ENCODE data around the gene BARX2.

DNA sequence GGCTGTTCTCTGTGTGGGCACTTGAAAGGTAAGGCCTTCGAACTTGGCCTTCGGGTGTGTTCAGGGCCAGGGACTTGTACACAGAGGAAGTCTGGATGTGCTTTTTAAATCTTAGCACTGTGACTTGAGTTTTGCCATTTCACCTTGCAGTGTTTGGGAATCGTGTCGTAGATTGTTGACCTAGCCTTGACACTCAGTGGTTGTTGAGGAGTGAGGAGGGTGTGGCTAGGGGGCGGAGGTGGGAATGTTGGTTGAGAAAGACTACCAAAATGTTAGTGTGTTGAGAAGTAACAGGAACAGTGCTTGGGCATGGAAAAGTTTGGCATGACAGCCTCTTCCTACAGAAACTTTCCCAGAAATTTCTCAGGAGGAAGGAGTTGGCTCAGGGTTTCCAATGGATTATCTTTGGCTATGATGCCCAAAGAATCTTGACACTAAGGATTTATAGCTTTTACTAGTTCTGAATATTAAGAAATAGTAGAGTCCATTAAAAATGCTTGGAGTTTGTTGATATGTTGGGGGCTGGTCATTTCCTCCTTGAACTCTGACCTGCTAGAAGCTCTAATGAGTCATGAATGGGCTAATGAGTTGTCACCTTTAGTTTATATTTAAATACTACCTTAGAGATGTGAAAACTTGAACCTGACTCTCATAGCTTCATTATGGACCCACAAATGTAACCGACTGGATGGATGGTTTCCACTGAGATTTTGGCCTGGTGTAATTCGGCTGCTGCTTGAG is 40.6 kb downstream of the BARX2 start:
- no peak for TF ChIP-seq RAD21 (conservative IDR thresholded peaks at IDR 0.05)
- TF ChIP-seq, protein P1, sequence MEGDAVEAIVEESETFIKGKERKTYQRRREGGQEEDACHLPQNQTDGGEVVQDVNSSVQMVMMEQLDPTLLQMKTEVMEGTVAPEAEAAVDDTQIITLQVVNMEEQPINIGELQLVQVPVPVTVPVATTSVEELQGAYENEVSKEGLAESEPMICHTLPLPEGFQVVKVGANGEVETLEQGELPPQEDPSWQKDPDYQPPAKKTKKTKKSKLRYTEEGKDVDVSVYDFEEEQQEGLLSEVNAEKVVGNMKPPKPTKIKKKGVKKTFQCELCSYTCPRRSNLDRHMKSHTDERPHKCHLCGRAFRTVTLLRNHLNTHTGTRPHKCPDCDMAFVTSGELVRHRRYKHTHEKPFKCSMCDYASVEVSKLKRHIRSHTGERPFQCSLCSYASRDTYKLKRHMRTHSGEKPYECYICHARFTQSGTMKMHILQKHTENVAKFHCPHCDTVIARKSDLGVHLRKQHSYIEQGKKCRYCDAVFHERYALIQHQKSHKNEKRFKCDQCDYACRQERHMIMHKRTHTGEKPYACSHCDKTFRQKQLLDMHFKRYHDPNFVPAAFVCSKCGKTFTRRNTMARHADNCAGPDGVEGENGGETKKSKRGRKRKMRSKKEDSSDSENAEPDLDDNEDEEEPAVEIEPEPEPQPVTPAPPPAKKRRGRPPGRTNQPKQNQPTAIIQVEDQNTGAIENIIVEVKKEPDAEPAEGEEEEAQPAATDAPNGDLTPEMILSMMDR (IDR thresholded peaks at IDR 0.05; ENCODE audit: poor library complexity, severe bottlenecking), result no peak
- TF ChIP-seq MXI1 (conservative IDR thresholded peaks at IDR 0.05; ENCODE audit: poor library complexity, severe bottlenecking), result no peak
- no peak for TF ChIP-seq EP300 (conservative IDR thresholded peaks at IDR 0.05; ENCODE audit: poor library complexity, severe bottlenecking)
- TF ChIP-seq POLR2AphosphoS5 (IDR thresholded peaks at IDR 0.05), result no peak
- no peak for TF ChIP-seq TAF1 (IDR thresholded peaks at IDR 0.05; ENCODE audit: low read depth)
- TF ChIP-seq EZH2 (IDR thresholded peaks at IDR 0.05; ENCODE audit: borderline replicate concordance, insufficient read depth, low read length, poor library complexity, severe bottlenecking), result no peak

Measured in neural cell (in vitro differentiated cells).